CD14-positive monocyte (primary cell): ENCODE measurements around the gene SLC1A1. TPM values are rescaled to one million over a fixed set of nuclear protein-coding genes. Genes with fewer than 3 reads are reported as not detected.

Experiments
- DNase-seq, 3 donors: peaks; one replicate each; pipeline ENCODE4 v3.0.0-alpha.2; 2011 to 2022
- H2AFZ ChIP-seq: 2 replicates; pipeline ENCODE4 v1.6.0; 2012; ENCODE audit warnings: mild to moderate bottlenecking, low read depth, low read length, inconsistent platforms; ENCODE audit not compliant: insufficient read depth, poor library complexity, severe bottlenecking
- H3K27ac ChIP-seq, 2 donors: 1 replicate in 1 of 2; 2 replicates in 1 of 2; pipeline ENCODE4 v1.5.1; 2012 to 2013; ENCODE audit warnings: low read length in 2 of 2, control low read depth in 1 of 2, inconsistent platforms in 1 of 2, low read depth in 1 of 2, mild to moderate bottlenecking in 1 of 2
- H3K27me3 ChIP-seq, 2 donors: one replicate each; pipeline versions ENCODE4 v1.6.0 to v1.6.1; 2011 to 2013; ENCODE audit warnings: low read length in 2 of 2; ENCODE audit not compliant: control insufficient read depth in 2 of 2, insufficient read depth in 2 of 2
- H3K36me3 ChIP-seq, 2 donors: replicated peaks in 1 of 2; 1 replicate in 1 of 2; 2 replicates in 1 of 2; pipeline versions ENCODE4 v1.5.1 to v1.6.1; 2012 to 2013; ENCODE audit warnings: low read length in 2 of 2, control low read depth in 1 of 2, inconsistent platforms in 1 of 2, mild to moderate bottlenecking in 1 of 2; ENCODE audit not compliant: insufficient read depth in 2 of 2, control insufficient read depth in 1 of 2
- H3K4me1 ChIP-seq, 2 donors: 1 replicate in 1 of 2; 2 replicates in 1 of 2; pipeline versions ENCODE4 v1.5.1 to v1.6.1; 2012 to 2013; ENCODE audit warnings: low read length in 2 of 2, control low read depth in 1 of 2, inconsistent platforms in 1 of 2, mild to moderate bottlenecking in 1 of 2, moderate library complexity in 1 of 2; ENCODE audit not compliant: insufficient read depth in 2 of 2, control insufficient read depth in 1 of 2
- H3K4me2 ChIP-seq: replicated peaks from 2 replicates; pipeline ENCODE3; 2012; ENCODE audit warnings: low read length, moderate library complexity, mild to moderate bottlenecking; ENCODE audit not compliant: poor library complexity, severe bottlenecking; ENCODE audit errors: extremely low read depth
- H3K4me3 ChIP-seq, 3 experiments: fragments of 200-600 bp in 1 of 3; sonication (generic) in 1 of 3; replicated peaks in 1 of 3; 1 replicate in 2 of 3; 2 replicates in 1 of 3; pipeline ENCODE4 v1.5.1; 2011 to 2013; ENCODE audit warnings: low read length in 3 of 3, mild to moderate bottlenecking in 3 of 3, control low read depth in 2 of 3, low read depth in 2 of 3, inconsistent platforms in 1 of 3, moderate library complexity in 1 of 3
- H3K79me2 ChIP-seq: 2 replicates; pipeline ENCODE4 v1.6.0; 2012; ENCODE audit warnings: mild to moderate bottlenecking, control low read depth, inconsistent platforms, low read length, moderate library complexity; ENCODE audit not compliant: insufficient read depth
- H3K9ac ChIP-seq: 2 replicates; pipeline ENCODE4 v1.6.0; 2017; ENCODE audit warnings: low read length, mild to moderate bottlenecking; ENCODE audit not compliant: insufficient read depth, poor library complexity, severe bottlenecking
- H3K9me3 ChIP-seq, 2 donors: replicated peaks in 1 of 2; 1 replicate in 1 of 2; 2 replicates in 1 of 2; pipeline versions ENCODE4 v1.5.1 to v1.6.1; 2012 to 2013; ENCODE audit warnings: low read length in 2 of 2, control low read depth in 1 of 2; ENCODE audit not compliant: control insufficient read depth in 1 of 2, insufficient read depth in 1 of 2
- H4K20me1 ChIP-seq: 2 replicates; pipeline ENCODE4 v1.6.0; 2012; ENCODE audit warnings: mild to moderate bottlenecking, low read length, control low read depth, moderate library complexity; ENCODE audit not compliant: insufficient read depth
- H3K27ac Mint-ChIP-seq, 7 donors: one replicate each; pipeline ENCODE4 v1.8.0; 2020; ENCODE audit warnings: mild to moderate bottlenecking in 7 of 7, mixed read lengths in 7 of 7, moderate library complexity in 6 of 7, inconsistent platforms in 2 of 7
- H3K27me3 Mint-ChIP-seq, 3 donors: one replicate each; pipeline ENCODE4 v1.8.0; 2021 to 2022; ENCODE audit warnings: low read depth in 3 of 3, mild to moderate bottlenecking in 3 of 3, mixed read lengths in 3 of 3, moderate library complexity in 3 of 3, inconsistent platforms in 1 of 3
- H3K36me3 Mint-ChIP-seq, 2 donors: one replicate each; pipeline ENCODE4 v1.8.0; 2020; ENCODE audit warnings: mixed read lengths in 2 of 2, inconsistent platforms in 1 of 2, mild to moderate bottlenecking in 1 of 2
- H3K4me1 Mint-ChIP-seq: one replicate; pipeline ENCODE4 v1.8.0; 2020; ENCODE audit warnings: mild to moderate bottlenecking, mixed read lengths
- H3K4me3 Mint-ChIP-seq, 2 donors: one replicate each; pipeline ENCODE4 v1.8.0; 2020; ENCODE audit warnings: mild to moderate bottlenecking in 2 of 2, mixed read lengths in 2 of 2, moderate library complexity in 1 of 2
- H3K9me3 Mint-ChIP-seq, 7 donors: one replicate each; pipeline ENCODE4 v1.8.0; 2020 to 2022; ENCODE audit warnings: mixed read lengths in 7 of 7, mild to moderate bottlenecking in 6 of 7, moderate library complexity in 6 of 7, inconsistent platforms in 2 of 7
- WGBS: methylation state at CpG from one replicate; pipeline ENCODE4 v1.1.5; 2013; ENCODE audit warnings: missing lambda C conversion rate; ENCODE audit not compliant: insufficient coverage; 5-methylcytosine and 5-hydroxymethylcytosine counted together
- intact Hi-C, 2 donors: fragments of 100-400 bp; cut with micrococcal nuclease; formaldehyde crosslinking; loops; one replicate each; pipeline versions ENCODE4 v1.15.0 to v1.15.1; 2023
- polyA plus RNA-seq, 3 donors: library from polyadenylated mRNA; depleted of rRNA in 1 of 3; unstranded in 2 of 3; stranded (reverse) in 1 of 3; fragments of 300-500 nt in 2 of 3; fragments of >200 nt in 1 of 3; fragmentation: Illumina TruSeq in 2 of 3; gene quantifications; 1 replicate in 2 of 3; 2 replicates in 1 of 3; pipeline ENCODE4 v1.2.3, GENCODE V29; 2012 to 2021
- TF ChIP-seq, protein P1 (sequence below): fragments of 200-600 bp; IDR thresholded peaks from one replicate; pipeline ENCODE4 v1.8.0; 2022; ENCODE audit warnings: antibody characterized with exemption, mild to moderate bottlenecking

Gene SLC1A1
- polyA plus RNA-seq, 3 donors = not detected

DNA sequence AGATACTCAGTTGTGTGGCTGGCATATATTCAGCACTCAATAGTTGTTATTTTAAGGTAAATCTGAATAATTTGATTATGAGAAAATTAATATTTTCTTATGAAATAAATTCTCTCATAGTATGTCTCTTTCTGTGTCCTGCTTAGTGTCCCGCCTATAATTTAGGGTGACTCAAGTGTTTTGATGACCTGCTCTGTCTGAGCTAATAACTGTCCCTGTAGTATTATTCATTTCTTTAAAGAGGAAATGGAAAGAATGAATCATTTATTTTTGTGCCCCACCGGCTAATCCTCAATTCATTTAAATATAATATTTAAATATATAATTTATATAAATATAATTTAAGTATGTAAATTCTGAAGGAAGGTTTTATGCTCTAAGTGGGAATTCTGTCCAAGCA, 4.1 kb downstream of the SLC1A1 start:
- Histone ChIP-seq H4K20me1 (no peaks in the 10 kb centered on the region), H3K79me2 (no peaks in the 10 kb centered on the region), H3K9ac (no peak overlapping the region), H3K27ac (no peak overlapping the region), H3K9me3 (peaks cover 0 to 12% of the 10 kb centered on the region in 2 donors), H2AFZ (no peak overlapping the region), H3K4me2 (no peak overlapping the region), H3K4me1 (peaks cover 0 to 6% of the 10 kb centered on the region in 2 donors), H3K4me3 (no peak overlapping the region), H3K36me3 (no peaks in the 10 kb centered on the region), H3K27me3 (peaks cover 33 to 40% of the 10 kb centered on the region in 2 donors)
- WGBS = no CpG with 5 or more reads among the region's 2 CpGs
- Mint-ChIP-seq H3K4me1 (peaks cover 14% of the 10 kb centered on the region), H3K27me3 (peaks cover 40 to 49% (median 47%) of the 10 kb centered on the region in 3 donors), H3K27ac (no peak overlapping the region), H3K9me3 (peaks cover 0 to 6% (median 2%) of the 10 kb centered on the region in 7 donors), H3K4me3 (no peak overlapping the region), H3K36me3 (no peaks in the 10 kb centered on the region)
- intact Hi-C loops = no loop called here
- DNase-seq = no peak
- TF ChIP-seq, protein P1, sequence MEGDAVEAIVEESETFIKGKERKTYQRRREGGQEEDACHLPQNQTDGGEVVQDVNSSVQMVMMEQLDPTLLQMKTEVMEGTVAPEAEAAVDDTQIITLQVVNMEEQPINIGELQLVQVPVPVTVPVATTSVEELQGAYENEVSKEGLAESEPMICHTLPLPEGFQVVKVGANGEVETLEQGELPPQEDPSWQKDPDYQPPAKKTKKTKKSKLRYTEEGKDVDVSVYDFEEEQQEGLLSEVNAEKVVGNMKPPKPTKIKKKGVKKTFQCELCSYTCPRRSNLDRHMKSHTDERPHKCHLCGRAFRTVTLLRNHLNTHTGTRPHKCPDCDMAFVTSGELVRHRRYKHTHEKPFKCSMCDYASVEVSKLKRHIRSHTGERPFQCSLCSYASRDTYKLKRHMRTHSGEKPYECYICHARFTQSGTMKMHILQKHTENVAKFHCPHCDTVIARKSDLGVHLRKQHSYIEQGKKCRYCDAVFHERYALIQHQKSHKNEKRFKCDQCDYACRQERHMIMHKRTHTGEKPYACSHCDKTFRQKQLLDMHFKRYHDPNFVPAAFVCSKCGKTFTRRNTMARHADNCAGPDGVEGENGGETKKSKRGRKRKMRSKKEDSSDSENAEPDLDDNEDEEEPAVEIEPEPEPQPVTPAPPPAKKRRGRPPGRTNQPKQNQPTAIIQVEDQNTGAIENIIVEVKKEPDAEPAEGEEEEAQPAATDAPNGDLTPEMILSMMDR = no peak

DNA sequence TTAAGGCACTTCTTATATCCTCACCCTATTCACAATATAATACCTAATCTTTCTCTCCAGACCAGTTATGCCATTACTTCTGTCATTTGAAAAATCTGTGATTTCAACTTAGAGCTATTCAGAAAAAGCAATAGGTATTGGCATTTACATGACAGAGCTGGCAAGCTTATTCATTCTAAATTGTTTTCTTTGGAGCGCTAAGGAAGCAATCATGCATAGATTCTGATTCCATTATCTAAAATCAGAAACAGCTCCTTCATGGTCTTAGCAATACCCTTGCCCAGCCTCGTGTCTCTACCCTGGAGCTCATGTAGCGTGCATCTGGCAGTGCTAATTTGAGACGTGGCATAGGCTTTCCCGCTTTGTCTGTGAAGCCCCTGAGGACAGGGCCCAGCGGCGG, 4.5 kb downstream of the SLC1A1 start:
- no peaks in the 10 kb centered on the region for H3K36me3 ChIP-seq
- Mint-ChIP-seq H3K4me1 (peaks cover 11% of the 10 kb centered on the region), H3K9me3 (peaks cover 0 to 3% (median 2%) of the 10 kb centered on the region in 7 donors), H3K27me3 (peaks cover 35 to 44% (median 42%) of the 10 kb centered on the region in 3 donors), H3K36me3 (no peaks in the 10 kb centered on the region), H3K4me3 (no peak overlapping the region), H3K27ac (no peak overlapping the region)
- no peak overlapping the region for H3K4me3 ChIP-seq
- peaks cover 0 to 6% of the 10 kb centered on the region in 2 donors for H3K4me1 ChIP-seq
- TF ChIP-seq, protein P1 = no peak
- H3K9ac ChIP-seq = no peak overlapping the region
- peaks cover 0 to 12% of the 10 kb centered on the region in 2 donors for H3K9me3 ChIP-seq
- H4K20me1 ChIP-seq = no peaks in the 10 kb centered on the region
- H3K27me3 ChIP-seq = peaks cover 28 to 35% of the 10 kb centered on the region in 2 donors
- intact Hi-C loops = no loop called here
- H3K4me2 ChIP-seq = no peak overlapping the region
- no peaks in the 10 kb centered on the region for H3K79me2 ChIP-seq
- no peak for DNase-seq
- no peak overlapping the region for H2AFZ ChIP-seq
- 93% methylated on average over 6 of the region's 7 CpGs for WGBS
- no peak overlapping the region for H3K27ac ChIP-seq
